HG03039 (cell line): ENCODE data around the gene PARP4.
"Not testable (repeated sequence)": the region's sequence is repeated elsewhere in the genome, so short reads cannot be mapped to it uniquely, and the experiment has no call there.

Source experiments
- ATAC-seq: cut with Tn5 transposase; IDR thresholded peaks from one replicate; pipeline ENCODE4 v1.9.1; 2021; ENCODE audit warnings: mild to moderate bottlenecking, moderate library complexity; ENCODE audit not compliant: unreplicated experiment

PARP4 gene

DNA sequence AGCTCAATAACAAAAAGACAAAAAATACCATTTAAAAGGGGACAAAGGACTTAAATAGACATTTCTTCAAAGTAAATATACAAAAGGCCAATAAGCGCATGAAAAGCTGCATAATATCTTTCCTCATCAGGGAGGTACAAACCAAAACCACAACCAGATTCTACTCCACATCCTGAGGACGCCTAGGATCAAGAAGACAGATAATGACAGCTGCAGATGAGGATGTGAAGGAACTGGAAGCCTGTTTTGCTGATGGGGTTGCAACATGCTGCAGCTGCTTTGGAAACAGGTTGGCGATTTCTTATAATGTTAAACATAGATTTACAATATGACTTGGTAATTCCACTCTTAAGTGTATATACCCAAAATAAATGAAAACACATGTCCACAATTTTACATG is 132.4 kb downstream of the PARP4 start:
- not testable (repeated sequence) for ATAC-seq

DNA sequence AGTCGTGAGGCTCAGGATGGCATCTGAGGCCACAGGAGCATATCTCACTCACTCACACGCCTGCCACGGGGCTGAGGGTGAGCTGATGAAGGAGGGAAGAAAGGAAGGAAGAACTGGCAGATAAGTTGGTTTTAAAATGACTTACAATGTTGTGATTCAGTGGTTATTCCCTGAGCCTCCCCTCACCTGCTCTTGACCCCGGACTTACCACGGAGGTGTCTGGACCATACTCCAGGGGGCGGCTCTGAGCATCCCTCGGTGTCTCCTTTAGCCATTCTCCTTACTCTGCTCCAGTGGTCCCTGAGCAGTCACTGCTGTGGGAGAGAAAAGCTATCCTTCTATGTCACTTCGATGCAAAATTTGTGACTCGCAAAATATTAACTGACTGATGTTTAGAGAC is 141.3 kb downstream of the PARP4 start:
- ATAC-seq, result not testable (repeated sequence)
